ENCODE measurements around the gene ICA1.

ICA1 gene

GRCh38 chr7:8210845-8211724 is 50.9 kb downstream of the ICA1 start:
- H3K27me3 ChIP-seq (ENCODE audit: insufficient read depth, low read length): no peaks in the 10 kb centered on the region
- H3K27ac ChIP-seq (ENCODE audit: low read depth, low read length): no peak overlapping the region
- no peaks in the 10 kb centered on the region for H3K9me3 ChIP-seq (ENCODE audit: insufficient read depth, low read depth, low read length)
- H3K4me3 ChIP-seq (ENCODE audit: low read length): no peak overlapping the region
- peaks cover 52% of the 10 kb centered on the region for H3K4me1 ChIP-seq (ENCODE audit: insufficient read depth, low read length)
- H3K9ac ChIP-seq (ENCODE audit: low read depth, low read length): no peak overlapping the region
- WGBS: 88% methylated on average over 10 of the region's 10 CpGs
- H3K36me3 ChIP-seq (ENCODE audit: insufficient read depth, low read length): no peaks in the 10 kb centered on the region

- H3K9ac ChIP-seq (ENCODE audit: low read depth, low read length): no peak overlapping the region
- H3K4me3 ChIP-seq (ENCODE audit: low read length): no peak overlapping the region
- WGBS: 83% methylated on average over 2 of the region's 4 CpGs
- H3K27me3 ChIP-seq (ENCODE audit: insufficient read depth, low read length): no peaks in the 10 kb centered on the region
- no peaks in the 10 kb centered on the region for H3K9me3 ChIP-seq (ENCODE audit: insufficient read depth, low read depth, low read length)
- H3K27ac ChIP-seq (ENCODE audit: low read depth, low read length): no peak overlapping the region
- H3K4me1 ChIP-seq (ENCODE audit: insufficient read depth, low read length): peaks cover 52% of the 10 kb centered on the region
- H3K36me3 ChIP-seq (ENCODE audit: insufficient read depth, low read length): no peaks in the 10 kb centered on the region
These were observed 52.6 kb downstream of the ICA1 start for GRCh38 chr7:8209353-8209752.

GRCh38 chr7:8208816-8209215 is 53.2 kb downstream of the ICA1 start:
- Histone ChIP-seq H3K36me3 (ENCODE audit: insufficient read depth, low read length) (no peaks in the 10 kb centered on the region), H3K27ac (ENCODE audit: low read depth, low read length) (no peak overlapping the region), H3K9me3 (ENCODE audit: insufficient read depth, low read depth, low read length) (no peaks in the 10 kb centered on the region), H3K4me1 (ENCODE audit: insufficient read depth, low read length) (peaks cover 51% of the 10 kb centered on the region), H3K4me3 (ENCODE audit: low read length) (no peak overlapping the region), H3K27me3 (ENCODE audit: insufficient read depth, low read length) (no peaks in the 10 kb centered on the region), H3K9ac (ENCODE audit: low read depth, low read length) (no peak overlapping the region)
- 81% methylated on average over 2 of the region's 2 CpGs for WGBS

GRCh38 chr7:8206956-8207355 is 55.0 kb downstream of the ICA1 start:
- no peaks in the 10 kb centered on the region for H3K36me3 ChIP-seq (ENCODE audit: insufficient read depth, low read length)
- no peak overlapping the region for H3K9ac ChIP-seq (ENCODE audit: low read depth, low read length)
- WGBS: 84% methylated on average over 1 of the region's 1 CpG
- no peaks in the 10 kb centered on the region for H3K27me3 ChIP-seq (ENCODE audit: insufficient read depth, low read length)
- peaks cover 47% of the 10 kb centered on the region for H3K4me1 ChIP-seq (ENCODE audit: insufficient read depth, low read length)
- H3K27ac ChIP-seq (ENCODE audit: low read depth, low read length): no peak overlapping the region
- no peaks in the 10 kb centered on the region for H3K9me3 ChIP-seq (ENCODE audit: insufficient read depth, low read depth, low read length)
- no peak overlapping the region for H3K4me3 ChIP-seq (ENCODE audit: low read length)

- Histone ChIP-seq H3K9ac (ENCODE audit: low read depth, low read length) (no peak overlapping the region), H3K4me1 (ENCODE audit: insufficient read depth, low read length) (peaks cover 47% of the 10 kb centered on the region), H3K36me3 (ENCODE audit: insufficient read depth, low read length) (no peaks in the 10 kb centered on the region), H3K4me3 (ENCODE audit: low read length) (no peak overlapping the region), H3K9me3 (ENCODE audit: insufficient read depth, low read depth, low read length) (no peaks in the 10 kb centered on the region), H3K27me3 (ENCODE audit: insufficient read depth, low read length) (no peaks in the 10 kb centered on the region), H3K27ac (ENCODE audit: low read depth, low read length) (no peak overlapping the region)
- 93% methylated on average over 5 of the region's 5 CpGs for WGBS
These were observed 56.4 kb downstream of the ICA1 start for GRCh38 chr7:8205537-8205936.

GRCh38 chr7:8205031-8205387 is 57.0 kb downstream of the ICA1 start:
- Histone ChIP-seq H3K9me3 (ENCODE audit: insufficient read depth, low read depth, low read length) (no peaks in the 10 kb centered on the region), H3K4me1 (ENCODE audit: insufficient read depth, low read length) (peaks cover 44% of the 10 kb centered on the region), H3K27ac (ENCODE audit: low read depth, low read length) (no peak overlapping the region), H3K27me3 (ENCODE audit: insufficient read depth, low read length) (no peaks in the 10 kb centered on the region), H3K9ac (ENCODE audit: low read depth, low read length) (no peak overlapping the region), H3K36me3 (ENCODE audit: insufficient read depth, low read length) (no peaks in the 10 kb centered on the region), H3K4me3 (ENCODE audit: low read length) (no peak overlapping the region)
- 94% methylated on average over 2 of the region's 2 CpGs for WGBS

GRCh38 chr7:8204339-8205030 is 57.5 kb downstream of the ICA1 start:
- 98% methylated on average over 6 of the region's 7 CpGs for WGBS
- H3K9me3 ChIP-seq (ENCODE audit: insufficient read depth, low read depth, low read length): no peaks in the 10 kb centered on the region
- no peak overlapping the region for H3K4me3 ChIP-seq (ENCODE audit: low read length)
- H3K9ac ChIP-seq (ENCODE audit: low read depth, low read length): no peak overlapping the region
- no peaks in the 10 kb centered on the region for H3K36me3 ChIP-seq (ENCODE audit: insufficient read depth, low read length)
- no peaks in the 10 kb centered on the region for H3K27me3 ChIP-seq (ENCODE audit: insufficient read depth, low read length)
- H3K4me1 ChIP-seq (ENCODE audit: insufficient read depth, low read length): peaks cover 39% of the 10 kb centered on the region
- no peak overlapping the region for H3K27ac ChIP-seq (ENCODE audit: low read depth, low read length)

GRCh38 chr7:8201846-8202441 is 60.0 kb downstream of the ICA1 start:
- Histone ChIP-seq H3K4me3 (ENCODE audit: low read length) (no peak overlapping the region), H3K27me3 (ENCODE audit: insufficient read depth, low read length) (no peaks in the 10 kb centered on the region), H3K4me1 (ENCODE audit: insufficient read depth, low read length) (peaks cover 13% of the 10 kb centered on the region; the same call in 1 of the 2 replicates), H3K9me3 (ENCODE audit: insufficient read depth, low read depth, low read length) (no peaks in the 10 kb centered on the region), H3K36me3 (ENCODE audit: insufficient read depth, low read length) (no peaks in the 10 kb centered on the region), H3K9ac (ENCODE audit: low read depth, low read length) (no peak overlapping the region), H3K27ac (ENCODE audit: low read depth, low read length) (no peak overlapping the region)
- WGBS: 93% methylated on average over 3 of the region's 3 CpGs

- Histone ChIP-seq H3K36me3 (ENCODE audit: insufficient read depth, low read length) (no peaks in the 10 kb centered on the region), H3K27ac (ENCODE audit: low read depth, low read length) (no peak overlapping the region), H3K4me3 (ENCODE audit: low read length) (no peak overlapping the region), H3K27me3 (ENCODE audit: insufficient read depth, low read length) (no peaks in the 10 kb centered on the region), H3K4me1 (ENCODE audit: insufficient read depth, low read length) (0 out of 2 replicates have a peak, but pooled peaks cover 1% of the 10 kb centered on the region), H3K9ac (ENCODE audit: low read depth, low read length) (no peak overlapping the region), H3K9me3 (ENCODE audit: insufficient read depth, low read depth, low read length) (no peaks in the 10 kb centered on the region)
- WGBS: 100% methylated on average over 1 of the region's 1 CpG
These were observed 61.2 kb downstream of the ICA1 start for GRCh38 chr7:8200717-8201116.

- no peak overlapping the region for H3K4me3 ChIP-seq (ENCODE audit: low read length)
- no peaks in the 10 kb centered on the region for H3K27me3 ChIP-seq (ENCODE audit: insufficient read depth, low read length)
- no peaks in the 10 kb centered on the region for H3K36me3 ChIP-seq (ENCODE audit: insufficient read depth, low read length)
- no peak overlapping the region for H3K27ac ChIP-seq (ENCODE audit: low read depth, low read length)
- no peak overlapping the region for H3K9ac ChIP-seq (ENCODE audit: low read depth, low read length)
- H3K4me1 ChIP-seq (ENCODE audit: insufficient read depth, low read length): no peaks in the 10 kb centered on the region
- 96% methylated on average over 4 of the region's 4 CpGs for WGBS
- no peaks in the 10 kb centered on the region for H3K9me3 ChIP-seq (ENCODE audit: insufficient read depth, low read depth, low read length)
These were observed 61.7 kb downstream of the ICA1 start for GRCh38 chr7:8200316-8200715.

- H3K27ac ChIP-seq (ENCODE audit: low read depth, low read length): no peak overlapping the region
- 96% methylated on average over 5 of the region's 5 CpGs for whole genome bisulfite sequencing
- H3K4me3 ChIP-seq (ENCODE audit: low read length): no peak overlapping the region
- H3K36me3 ChIP-seq (ENCODE audit: insufficient read depth, low read length): no peaks in the 10 kb centered on the region
- H3K9me3 ChIP-seq (ENCODE audit: insufficient read depth, low read depth, low read length): no peaks in the 10 kb centered on the region
- no peaks in the 10 kb centered on the region for H3K4me1 ChIP-seq (ENCODE audit: insufficient read depth, low read length)
- no peaks in the 10 kb centered on the region for H3K27me3 ChIP-seq (ENCODE audit: insufficient read depth, low read length)
- H3K9ac ChIP-seq (ENCODE audit: low read depth, low read length): no peak overlapping the region
These were observed 63.8 kb downstream of the ICA1 start for GRCh38 chr7:8197994-8198698.

Data from HUES64 (cell line).